HEK293 (cell line): ENCODE measurements around the gene CFAP46.

Experiments used
- CTCF ChIA-PET: fragments of 350-600 bp; formaldehyde crosslinking; extraction: SDS; loops from one replicate; lab custom pipeline; 2021; ENCODE audit warnings: antibody characterized with exemption; lab: Yijun Ruan, JAX
- POLR2A ChIA-PET: fragments of 300-600 bp; formaldehyde crosslinking; extraction: SDS; loops from one replicate; lab custom pipeline; 2020; ENCODE audit warnings: antibody characterized with exemption, inconsistent platforms; lab: Yijun Ruan, JAX
- H3K27ac ChIP-seq: fragments of 200-500 bp; sonication (Bioruptor generic); 2 replicates; pipeline ENCODE4 v1.5.1; 2014; ENCODE audit warnings: low read depth, low read length, control low read depth, inconsistent platforms; ENCODE audit errors: extremely low read depth
- H3K36me3 ChIP-seq, 2 experiments: fragments of 200-500 bp in 1 of 2; sonication (Bioruptor generic) in 1 of 2; 1 replicate in 1 of 2; 2 replicates in 1 of 2; pipeline ENCODE4 v1.5.1; 2014 to 2017; ENCODE audit warnings: inconsistent platforms in 2 of 2, low read length in 2 of 2; ENCODE audit not compliant: control insufficient read depth in 2 of 2, insufficient read depth in 1 of 2
- H3K4me1 ChIP-seq: fragments of 200-500 bp; sonication (Bioruptor generic); 2 replicates; pipeline ENCODE4 v1.5.1; 2014; ENCODE audit warnings: mild to moderate bottlenecking, low read length, inconsistent platforms; ENCODE audit not compliant: control insufficient read depth, insufficient read depth
- H3K4me3 ChIP-seq: 2 replicates; pipeline ENCODE4 v1.5.1; 2011; ENCODE audit warnings: low read depth, mild to moderate bottlenecking, control low read depth, low read length, moderate library complexity
- H3K9me3 ChIP-seq: fragments of 200-500 bp; sonication (Bioruptor generic); 2 replicates; pipeline ENCODE4 v1.5.1; 2014; ENCODE audit warnings: low read depth, low read length, inconsistent platforms; ENCODE audit not compliant: control insufficient read depth, insufficient read depth
- GLIS2 ChIP-seq: fragments of 450-650 bp; formaldehyde crosslinking; IDR thresholded peaks from 2 replicates; pipeline ENCODE4 v1.5.1; 2016; ENCODE audit warnings: missing biosample characterization, missing genetic modification characterization
- KLF17 ChIP-seq: fragments of 450-650 bp; formaldehyde crosslinking; IDR thresholded peaks from 2 replicates; pipeline ENCODE4 v1.5.1; 2016; ENCODE audit warnings: missing biosample characterization, missing genetic modification characterization
- YY2 ChIP-seq: fragments of 450-650 bp; formaldehyde crosslinking; IDR thresholded peaks from 2 replicates; pipeline ENCODE4 v1.5.1; 2016; ENCODE audit warnings: missing biosample characterization, missing genetic modification characterization
- ZBTB6 ChIP-seq: fragments of 450-650 bp; formaldehyde crosslinking; IDR thresholded peaks from 2 replicates; pipeline ENCODE4 v1.5.1; 2017; ENCODE audit warnings: missing biosample characterization, missing genetic modification characterization
- ZNF174 ChIP-seq: fragments of 450-650 bp; formaldehyde crosslinking; IDR thresholded peaks from 2 replicates; pipeline ENCODE4 v1.5.0; 2017; ENCODE audit warnings: missing biosample characterization, mild to moderate bottlenecking, missing genetic modification characterization
- ZNF239 ChIP-seq: fragments of 450-650 bp; formaldehyde crosslinking; IDR thresholded peaks from 2 replicates; pipeline ENCODE4 v1.5.1; 2016; ENCODE audit warnings: missing biosample characterization, missing genetic modification characterization
- ZNF350 ChIP-seq: fragments of 450-650 bp; formaldehyde crosslinking; IDR thresholded peaks from 2 replicates; pipeline ENCODE4 v1.5.0; 2017; ENCODE audit warnings: missing biosample characterization, mild to moderate bottlenecking, missing genetic modification characterization
- ZNF394 ChIP-seq: fragments of 450-650 bp; formaldehyde crosslinking; IDR thresholded peaks from 2 replicates; pipeline ENCODE4 v1.5.1; 2016; ENCODE audit warnings: missing biosample characterization, missing genetic modification characterization, mild to moderate bottlenecking, moderate library complexity, borderline replicate concordance
- ZNF404 ChIP-seq: fragments of 450-650 bp; formaldehyde crosslinking; IDR thresholded peaks from 2 replicates; pipeline ENCODE4 v1.5.1; 2017; ENCODE audit warnings: missing biosample characterization, missing genetic modification characterization
- ZNF585B ChIP-seq: fragments of 450-650 bp; formaldehyde crosslinking; IDR thresholded peaks from 2 replicates; pipeline ENCODE4 v1.5.1; 2016; ENCODE audit warnings: missing biosample characterization, missing genetic modification characterization
- ZNF624 ChIP-seq: fragments of 450-650 bp; formaldehyde crosslinking; IDR thresholded peaks from 2 replicates; pipeline ENCODE4 v1.5.1; 2017; ENCODE audit warnings: missing biosample characterization, missing genetic modification characterization
- ZNF670 ChIP-seq: fragments of 450-650 bp; formaldehyde crosslinking; IDR thresholded peaks from 2 replicates; pipeline ENCODE4 v1.5.1; 2016; ENCODE audit warnings: missing biosample characterization, missing genetic modification characterization, low read depth
- ZSCAN4 ChIP-seq: fragments of 450-650 bp; formaldehyde crosslinking; IDR thresholded peaks from 2 replicates; pipeline ENCODE4 v1.5.1; 2017; ENCODE audit warnings: missing biosample characterization, missing genetic modification characterization
- ZXDB ChIP-seq: fragments of 450-650 bp; formaldehyde crosslinking; IDR thresholded peaks from 2 replicates; pipeline ENCODE4 v1.5.1; 2016; ENCODE audit warnings: missing biosample characterization, missing genetic modification characterization
- TF ChIP-seq, protein P1 (sequence below): fragments of 450-650 bp; formaldehyde crosslinking; conservative IDR thresholded peaks from 2 replicates; pipeline ENCODE4 v1.5.1; 2016; ENCODE audit warnings: low read depth, missing biosample characterization, missing genetic modification characterization

CFAP46 gene

GRCh38 chr10:132979491-132980425, 37.4 kb upstream of the CFAP46 start:
- H3K4me1 ChIP-seq, result no peaks in the 10 kb centered on the region
- no peak overlapping the region for H3K4me3 ChIP-seq
- no peaks in the 10 kb centered on the region for H3K9me3 ChIP-seq
- no peak overlapping the region for H3K27ac ChIP-seq
- TF ChIP-seq ZSCAN4 (tag by site-specific recombination) (no peak), ZNF239 (tag by site-specific recombination) (no peak)
- no peaks in the 10 kb centered on the region for H3K36me3 ChIP-seq
- POLR2A ChIA-PET, result no interaction called here
- CTCF ChIA-PET, result interaction anchor here (0.7 to 1.1 kb wide), 2 partner anchors 40 to 143 kb away, joined by 3 to 4 read pairs; no protein-coding TSS in a partner anchor

DNA sequence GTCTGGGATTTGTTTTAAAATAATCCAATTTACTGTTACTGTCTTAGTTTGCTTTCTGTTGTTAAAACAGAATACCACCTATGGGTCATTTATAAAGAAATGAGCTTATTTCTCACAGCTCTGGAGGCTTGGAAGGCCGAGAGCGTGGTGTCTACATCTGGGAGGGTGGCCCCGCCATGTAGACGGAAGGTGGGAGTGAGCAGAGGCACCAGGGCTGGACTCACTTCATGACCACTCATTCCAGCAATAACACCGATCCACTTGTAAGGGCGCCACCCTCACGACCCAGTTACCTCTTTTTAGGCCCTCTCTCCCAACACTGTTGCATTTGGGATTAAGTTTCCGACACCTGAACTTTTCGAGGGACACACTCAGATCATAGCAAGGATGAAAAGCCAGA, 36.2 kb upstream of the CFAP46 start:
- POLR2A ChIA-PET, result no interaction called here
- CTCF ChIA-PET, result interaction anchor here (1.1 kb wide), 1 partner anchor 39 kb away, joined by 4 read pairs; no protein-coding TSS in a partner anchor
- H3K27ac ChIP-seq, result no peak overlapping the region
- H3K9me3 ChIP-seq, result no peaks in the 10 kb centered on the region
- no peaks in the 10 kb centered on the region for H3K36me3 ChIP-seq
- H3K4me1 ChIP-seq, result no peaks in the 10 kb centered on the region
- TF ChIP-seq ZNF670 (tag by site-specific recombination), result no peak
- no peak for TF ChIP-seq GLIS2 (tag by site-specific recombination)
- no peak for TF ChIP-seq ZXDB
- TF ChIP-seq ZNF624 (tag by site-specific recombination), result no peak
- TF ChIP-seq ZBTB6 (tag by site-specific recombination), result no peak
- no peak for TF ChIP-seq ZNF585B (tag by site-specific recombination)
- TF ChIP-seq, protein P1, sequence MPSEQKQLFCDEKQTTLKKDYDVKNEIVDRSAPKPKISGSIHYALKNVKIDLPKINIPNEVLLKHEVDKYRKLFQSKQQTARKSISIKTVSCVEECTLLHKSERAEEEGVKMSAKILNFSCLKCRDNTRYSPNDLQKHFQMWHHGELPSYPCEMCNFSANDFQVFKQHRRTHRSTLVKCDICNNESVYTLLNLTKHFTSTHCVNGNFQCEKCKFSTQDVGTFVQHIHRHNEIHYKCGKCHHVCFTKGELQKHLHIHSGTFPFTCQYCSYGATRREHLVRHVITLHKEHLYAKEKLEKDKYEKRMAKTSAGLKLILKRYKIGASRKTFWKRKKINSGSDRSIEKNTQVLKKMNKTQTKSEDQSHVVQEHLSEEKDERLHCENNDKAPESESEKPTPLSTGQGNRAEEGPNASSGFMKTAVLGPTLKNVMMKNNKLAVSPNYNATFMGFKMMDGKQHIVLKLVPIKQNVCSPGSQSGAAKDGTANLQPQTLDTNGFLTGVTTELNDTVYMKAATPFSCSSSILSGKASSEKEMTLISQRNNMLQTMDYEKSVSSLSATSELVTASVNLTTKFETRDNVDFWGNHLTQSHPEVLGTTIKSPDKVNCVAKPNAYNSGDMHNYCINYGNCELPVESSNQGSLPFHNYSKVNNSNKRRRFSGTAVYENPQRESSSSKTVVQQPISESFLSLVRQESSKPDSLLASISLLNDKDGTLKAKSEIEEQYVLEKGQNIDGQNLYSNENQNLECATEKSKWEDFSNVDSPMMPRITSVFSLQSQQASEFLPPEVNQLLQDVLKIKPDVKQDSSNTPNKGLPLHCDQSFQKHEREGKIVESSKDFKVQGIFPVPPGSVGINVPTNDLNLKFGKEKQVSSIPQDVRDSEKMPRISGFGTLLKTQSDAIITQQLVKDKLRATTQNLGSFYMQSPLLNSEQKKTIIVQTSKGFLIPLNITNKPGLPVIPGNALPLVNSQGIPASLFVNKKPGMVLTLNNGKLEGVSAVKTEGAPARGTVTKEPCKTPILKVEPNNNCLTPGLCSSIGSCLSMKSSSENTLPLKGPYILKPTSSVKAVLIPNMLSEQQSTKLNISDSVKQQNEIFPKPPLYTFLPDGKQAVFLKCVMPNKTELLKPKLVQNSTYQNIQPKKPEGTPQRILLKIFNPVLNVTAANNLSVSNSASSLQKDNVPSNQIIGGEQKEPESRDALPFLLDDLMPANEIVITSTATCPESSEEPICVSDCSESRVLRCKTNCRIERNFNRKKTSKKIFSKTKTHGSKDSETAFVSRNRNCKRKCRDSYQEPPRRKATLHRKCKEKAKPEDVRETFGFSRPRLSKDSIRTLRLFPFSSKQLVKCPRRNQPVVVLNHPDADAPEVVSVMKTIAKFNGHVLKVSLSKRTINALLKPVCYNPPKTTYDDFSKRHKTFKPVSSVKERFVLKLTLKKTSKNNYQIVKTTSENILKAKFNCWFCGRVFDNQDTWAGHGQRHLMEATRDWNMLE (tag by site-specific recombination), result no peak
- TF ChIP-seq YY2, result no peak
- no peak for TF ChIP-seq KLF17 (tag by site-specific recombination)
- no peak for TF ChIP-seq ZNF350
- no peak for TF ChIP-seq ZNF404 (tag by site-specific recombination)
- no peak for TF ChIP-seq ZNF394 (tag by site-specific recombination)
- no peak for TF ChIP-seq ZNF174 (tag by site-specific recombination)
- no peak overlapping the region for H3K4me3 ChIP-seq
